Stimulated activated CD4-positive, alpha-beta T cell treated with anti-CD3 and anti-CD28 coated beads, Interleukin-2, amount 100 ng/mL, for 24 hours (primary cell): ENCODE results near the gene IMPG2.

ENCODE experiments used
- DNase-seq, 2 donors: peaks; one replicate each; pipeline ENCODE4 v3.0.0-alpha.2; 2020

The IMPG2 gene

GRCh38 chr3:101273156-101273555, 47.2 kb downstream of the IMPG2 start:
- DNase-seq, result no peak

GRCh38 chr3:101271728-101272127, 48.6 kb downstream of the IMPG2 start:
- no peak for DNase-seq

GRCh38 chr3:101270149-101270548, 50.2 kb downstream of the IMPG2 start:
- no peak for DNase-seq

GRCh38 chr3:101268971-101269671, 51.3 kb downstream of the IMPG2 start:
- no peak for DNase-seq

GRCh38 chr3:101268141-101268540, 52.2 kb downstream of the IMPG2 start:
- no peak for DNase-seq

GRCh38 chr3:101266566-101266965, 53.8 kb downstream of the IMPG2 start:
- no peak for DNase-seq

GRCh38 chr3:101266071-101266470, 54.3 kb downstream of the IMPG2 start:
- no peak for DNase-seq

GRCh38 chr3:101262393-101263240, 57.8 kb downstream of the IMPG2 start:
- no peak for DNase-seq

GRCh38 chr3:101261506-101261905, 58.9 kb downstream of the IMPG2 start:
- DNase-seq, result no peak

- no peak for DNase-seq
These were observed 60.7 kb downstream of the IMPG2 start for GRCh38 chr3:101259485-101260341.

- DNase-seq, result no peak
These were observed 63.9 kb downstream of the IMPG2 start for GRCh38 chr3:101256511-101256910.

- no peak for DNase-seq
These were observed 64.9 kb downstream of the IMPG2 start for GRCh38 chr3:101255441-101255840.

GRCh38 chr3:101253396-101253795, 67.0 kb downstream of the IMPG2 start:
- no peak for DNase-seq

- DNase-seq, result no peak
These were observed 67.4 kb downstream of the IMPG2 start for GRCh38 chr3:101252945-101253344.

GRCh38 chr3:101252307-101252706, 68.1 kb downstream of the IMPG2 start:
- DNase-seq, result no peak

- DNase-seq, result no peak
These were observed 68.9 kb downstream of the IMPG2 start for GRCh38 chr3:101251441-101251840.

GRCh38 chr3:101249522-101249921, 70.9 kb downstream of the IMPG2 start:
- DNase-seq, result no peak

GRCh38 chr3:101248736-101249135, 71.6 kb downstream of the IMPG2 start:
- DNase-seq, result no peak

- no peak for DNase-seq
These were observed 76.2 kb downstream of the IMPG2 start for GRCh38 chr3:101244212-101244575.

- no peak for DNase-seq
These were observed 76.8 kb downstream of the IMPG2 start for GRCh38 chr3:101243285-101244211.

- no peak for DNase-seq
These were observed 79.5 kb downstream of the IMPG2 start for GRCh38 chr3:101240719-101241399.

GRCh38 chr3:101235048-101235447, 85.3 kb downstream of the IMPG2 start:
- DNase-seq, result no peak
